Left hindlimb (tissue), 1 donor: ENCODE data around the gene BLVRB.
"Not testable (repeated sequence)": the region's sequence is repeated elsewhere in the genome, so short reads cannot be mapped to it uniquely, and the experiment has no call there.

Experiments used
- DNase-seq: peaks from one replicate; pipeline ENCODE4 v3.0.0-alpha.2; 2018

The BLVRB gene

GRCh38 chr19:40421993-40422747, 43.4 kb downstream of the BLVRB start:
- DNase-seq: no peak

GRCh38 chr19:40420766-40421765, 44.5 kb downstream of the BLVRB start:
- peak; percentile 95 for DNase-seq

- DNase-seq: no peak
These were observed 45.1 kb downstream of the BLVRB start for GRCh38 chr19:40420451-40420765.

- DNase-seq: no peak
These were observed 45.8 kb downstream of the BLVRB start for GRCh38 chr19:40419780-40420179.

GRCh38 chr19:40419066-40419612, 46.4 kb downstream of the BLVRB start:
- DNase-seq: peak; percentile 29

GRCh38 chr19:40418040-40418439, 47.5 kb downstream of the BLVRB start:
- no peak for DNase-seq

- peak; percentile 29 for DNase-seq
These were observed 47.9 kb downstream of the BLVRB start for GRCh38 chr19:40417643-40417981.

GRCh38 chr19:40416918-40417642, 48.5 kb downstream of the BLVRB start:
- peak; percentile 77 for DNase-seq

- DNase-seq: no peak
These were observed 49.8 kb downstream of the BLVRB start for GRCh38 chr19:40415768-40416167.

- DNase-seq: peak; percentile 43
These were observed 50.7 kb downstream of the BLVRB start for GRCh38 chr19:40414542-40415535.

GRCh38 chr19:40413291-40413845, 52.2 kb downstream of the BLVRB start, which contains the start of gene PRX:
Gene PRX (minus strand): TSS chr19:40413378. CDS start chr19:40407932, 5,446 bp downstream.
- DNase-seq: peak; percentile 75

- no peak for DNase-seq
These were observed 52.7 kb downstream of the BLVRB start for GRCh38 chr19:40412866-40413265.

GRCh38 chr19:40411958-40412499, 53.5 kb downstream of the BLVRB start:
- DNase-seq: no peak

- peak; percentile 45 for DNase-seq
These were observed 54.3 kb downstream of the BLVRB start for GRCh38 chr19:40411125-40411842.

- DNase-seq: no peak
These were observed 55.5 kb downstream of the BLVRB start for GRCh38 chr19:40410030-40410389.

GRCh38 chr19:40408598-40408925, 57.0 kb downstream of the BLVRB start:
- DNase-seq: not testable (repeated sequence)

GRCh38 chr19:40407714-40408597, 57.6 kb downstream of the BLVRB start:
- DNase-seq: no peak

GRCh38 chr19:40403262-40403984, 62.1 kb downstream of the BLVRB start:
- peak; percentile 96 for DNase-seq

GRCh38 chr19:40400559-40400958, 65.0 kb downstream of the BLVRB start:
- DNase-seq: no peak
